Brain microvascular endothelial cell (primary cell): ENCODE results near the gene GOT1.

ENCODE experiments used
- DNase-seq: peaks from one replicate; pipeline ENCODE4 v3.0.0-alpha.2; 2020
- H3K27ac ChIP-seq: fragments of 250-450 bp; sonication (Bioruptor Pico); 2 replicates; pipeline ENCODE4 v1.5.1; 2020; ENCODE audit warnings: mild to moderate bottlenecking, moderate library complexity
- H3K27me3 ChIP-seq: fragments of 250-450 bp; sonication (Bioruptor Pico); replicated peaks from 2 replicates; pipeline ENCODE4 v1.5.1; 2020; ENCODE audit warnings: mild to moderate bottlenecking
- H3K36me3 ChIP-seq: fragments of 250-450 bp; sonication (Bioruptor Pico); replicated peaks from 2 replicates; pipeline ENCODE4 v1.5.1; 2020; ENCODE audit warnings: mild to moderate bottlenecking
- H3K4me3 ChIP-seq: 2 replicates; pipeline ENCODE4 v1.5.1; 2011; ENCODE audit warnings: low read depth, mild to moderate bottlenecking, control low read depth, low read length, moderate library complexity
- in situ Hi-C: cut with HindIII; loops from 2 replicates; pipeline ENCODE4 v1.10.0; 2017; ENCODE audit warnings: low sequenced_read_pairs, low pct_ligation_motif_present
- TF ChIP-seq, protein P1 (sequence below): IDR thresholded peaks from 2 replicates; pipeline ENCODE4 v1.5.1; 2011; ENCODE audit warnings: low read depth, mild to moderate bottlenecking, moderate library complexity, low read length, control low read depth, inconsistent platforms; ENCODE audit errors: missing control alignments

The GOT1 gene

DNA sequence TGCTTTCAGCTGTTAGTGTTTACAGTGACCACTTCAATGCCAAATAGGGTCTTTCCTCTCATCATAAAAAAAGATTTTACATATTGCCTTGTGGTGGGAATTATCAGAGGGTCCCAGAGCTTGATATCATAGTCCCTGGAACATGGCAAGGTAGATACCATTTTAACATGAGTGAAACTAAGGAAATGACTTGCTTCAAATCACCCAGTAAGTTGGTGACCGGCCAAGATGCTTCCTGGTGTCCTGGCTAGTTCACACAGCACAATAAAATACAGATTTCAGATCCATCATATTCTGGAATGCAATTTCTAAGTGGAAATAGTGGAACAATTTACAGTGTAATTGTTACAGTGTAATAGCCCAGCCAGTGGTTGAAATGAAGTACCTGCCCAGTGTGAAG lies 64.7 kb downstream of the GOT1 start:
- in situ Hi-C loops = no loop called here
- H3K27me3 ChIP-seq = no peaks in the 10 kb centered on the region

DNA sequence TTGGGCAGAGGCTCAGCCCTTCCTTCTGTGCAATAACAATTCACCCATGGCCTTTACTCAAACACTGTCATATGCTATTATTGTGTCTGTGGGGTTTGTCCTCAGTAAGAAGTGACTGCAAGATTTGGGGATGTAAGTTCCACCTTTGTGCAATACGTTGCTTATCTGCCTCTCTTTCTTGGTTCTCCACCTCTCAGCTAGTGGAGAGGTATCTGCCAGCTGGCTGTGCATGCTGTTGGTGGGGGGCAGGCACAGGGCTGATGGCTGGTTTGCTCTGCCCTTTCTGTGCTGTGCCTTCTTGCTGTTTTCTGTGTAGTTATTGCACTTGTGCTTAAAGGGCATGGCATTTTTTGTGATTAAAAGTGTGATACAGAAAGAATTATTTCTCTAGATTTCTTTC lies 65.1 kb downstream of the GOT1 start:
- H3K36me3 ChIP-seq = no peaks in the 10 kb centered on the region
- H3K27ac ChIP-seq = no peak overlapping the region
- TF ChIP-seq, protein P1, sequence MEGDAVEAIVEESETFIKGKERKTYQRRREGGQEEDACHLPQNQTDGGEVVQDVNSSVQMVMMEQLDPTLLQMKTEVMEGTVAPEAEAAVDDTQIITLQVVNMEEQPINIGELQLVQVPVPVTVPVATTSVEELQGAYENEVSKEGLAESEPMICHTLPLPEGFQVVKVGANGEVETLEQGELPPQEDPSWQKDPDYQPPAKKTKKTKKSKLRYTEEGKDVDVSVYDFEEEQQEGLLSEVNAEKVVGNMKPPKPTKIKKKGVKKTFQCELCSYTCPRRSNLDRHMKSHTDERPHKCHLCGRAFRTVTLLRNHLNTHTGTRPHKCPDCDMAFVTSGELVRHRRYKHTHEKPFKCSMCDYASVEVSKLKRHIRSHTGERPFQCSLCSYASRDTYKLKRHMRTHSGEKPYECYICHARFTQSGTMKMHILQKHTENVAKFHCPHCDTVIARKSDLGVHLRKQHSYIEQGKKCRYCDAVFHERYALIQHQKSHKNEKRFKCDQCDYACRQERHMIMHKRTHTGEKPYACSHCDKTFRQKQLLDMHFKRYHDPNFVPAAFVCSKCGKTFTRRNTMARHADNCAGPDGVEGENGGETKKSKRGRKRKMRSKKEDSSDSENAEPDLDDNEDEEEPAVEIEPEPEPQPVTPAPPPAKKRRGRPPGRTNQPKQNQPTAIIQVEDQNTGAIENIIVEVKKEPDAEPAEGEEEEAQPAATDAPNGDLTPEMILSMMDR = no peak
- in situ Hi-C loops = no loop called here
- H3K4me3 ChIP-seq = no peak overlapping the region
- no peaks in the 10 kb centered on the region for H3K27me3 ChIP-seq
- no peak for DNase-seq

More for the DNA sequence above, 64.7 kb downstream of the GOT1 start:
- H3K36me3 ChIP-seq = no peaks in the 10 kb centered on the region
- H3K27ac ChIP-seq = no peak overlapping the region
- no peak for DNase-seq
- TF ChIP-seq, protein P1 = no peak
- no peak overlapping the region for H3K4me3 ChIP-seq

DNA sequence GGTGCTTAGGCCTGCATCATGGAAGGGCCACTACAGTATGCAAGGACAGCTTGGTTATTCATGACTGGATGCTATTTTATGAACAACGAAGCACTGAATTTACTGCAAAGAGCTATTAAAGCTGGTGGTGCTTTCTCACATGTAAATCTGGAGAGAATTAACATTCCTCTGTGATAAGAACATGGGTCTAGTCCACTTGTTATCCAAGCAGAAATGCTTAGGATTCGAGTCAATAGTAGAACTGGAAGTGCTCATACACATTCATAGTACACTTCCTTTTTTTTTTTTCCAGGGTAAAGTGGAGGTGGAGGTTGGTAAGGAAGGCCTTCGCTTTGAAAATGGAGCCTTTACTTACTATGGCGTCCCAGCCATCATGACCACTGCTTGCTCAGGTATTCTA lies 66.3 kb downstream of the GOT1 start:
- H3K27me3 ChIP-seq = no peaks in the 10 kb centered on the region
- no peak overlapping the region for H3K27ac ChIP-seq
- H3K36me3 ChIP-seq = no peaks in the 10 kb centered on the region
- no peak for DNase-seq
- TF ChIP-seq, protein P1 = no peak
- H3K4me3 ChIP-seq = no peak overlapping the region
- in situ Hi-C loops = no loop called here

DNA sequence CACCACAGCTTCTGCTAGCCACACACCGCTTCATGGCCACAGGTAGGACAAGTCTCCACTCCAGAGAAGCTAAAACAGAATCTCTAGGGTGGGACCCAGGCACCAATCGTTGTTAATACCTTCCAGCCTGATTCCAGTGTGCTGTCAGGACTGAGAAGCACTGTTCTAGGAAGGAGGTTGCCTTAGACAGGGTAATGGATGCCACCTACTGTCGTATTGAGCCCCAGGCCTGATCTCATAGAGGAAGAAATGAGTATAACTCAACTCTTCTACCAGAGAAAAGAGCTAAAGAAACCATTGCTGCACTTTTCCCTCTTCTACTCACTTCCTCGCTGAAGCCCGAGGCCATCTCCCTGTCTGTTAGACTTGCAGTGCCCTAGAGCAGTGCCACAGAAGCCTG lies 69.5 kb downstream of the GOT1 start:
- no peaks in the 10 kb centered on the region for H3K36me3 ChIP-seq
- in situ Hi-C loops = no loop called here
- TF ChIP-seq, protein P1 = no peak
- H3K27ac ChIP-seq = no peak overlapping the region
- no peak overlapping the region for H3K4me3 ChIP-seq
- DNase-seq = no peak
- H3K27me3 ChIP-seq = no peaks in the 10 kb centered on the region

DNA sequence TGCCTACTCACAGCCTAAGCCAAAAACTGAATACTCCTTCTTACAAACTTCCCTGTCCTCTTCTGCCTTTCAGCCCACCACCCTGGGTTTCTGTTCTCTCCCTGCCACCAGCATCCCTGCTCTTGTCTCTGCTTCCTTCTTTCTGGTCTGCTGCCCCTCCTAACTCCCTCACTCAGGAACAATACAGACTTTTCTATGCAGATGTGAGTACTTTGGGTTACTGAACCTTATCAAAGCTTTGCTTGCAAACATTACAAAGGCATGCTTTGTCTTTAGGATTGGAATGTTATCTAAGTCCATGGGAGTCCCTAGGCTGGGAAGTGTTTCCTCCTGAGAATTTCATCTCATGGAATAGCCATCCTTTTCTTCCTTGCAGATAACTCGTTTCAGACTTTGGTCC lies 72.3 kb downstream of the GOT1 start:
- in situ Hi-C loops = no loop called here
- DNase-seq = no peak

DNA sequence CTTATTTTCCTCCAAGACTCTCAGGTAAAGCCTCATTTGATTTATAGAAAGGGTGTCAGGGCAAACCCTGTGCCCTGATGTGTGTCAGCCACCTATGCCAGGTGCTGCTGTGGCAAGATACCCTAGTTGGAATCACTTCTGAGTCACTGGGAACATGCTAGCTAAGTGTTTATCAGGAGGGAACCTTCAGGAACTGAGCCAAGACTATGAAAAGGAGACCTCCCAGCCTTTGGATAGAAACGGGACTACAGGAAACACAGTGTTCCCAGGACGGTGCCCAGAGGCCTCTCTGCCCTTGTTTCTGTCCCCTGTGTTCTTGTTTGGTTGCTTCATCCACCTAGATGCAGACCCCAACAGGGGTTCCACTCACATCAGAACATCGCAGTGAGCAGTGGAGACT lies 72.7 kb downstream of the GOT1 start:
- Histone ChIP-seq H3K27me3 (no peaks in the 10 kb centered on the region), H3K4me3 (no peak overlapping the region), H3K27ac (no peak overlapping the region), H3K36me3 (no peaks in the 10 kb centered on the region)
- DNase-seq = no peak
- TF ChIP-seq, protein P1 = no peak
- in situ Hi-C loops = no loop called here

More for the DNA sequence above, 72.3 kb downstream of the GOT1 start:
- Histone ChIP-seq H3K36me3 (no peaks in the 10 kb centered on the region), H3K27ac (no peak overlapping the region), H3K4me3 (no peak overlapping the region), H3K27me3 (no peaks in the 10 kb centered on the region)
- TF ChIP-seq, protein P1 = no peak
